ENCODE results near the gene SEL1L3.

The SEL1L3 gene

GRCh38 chr4:25896776-25897539 is 34.2 kb upstream of the SEL1L3 start:
- no peak for TF ChIP-seq PAX5 (IDR thresholded peaks at IDR 0.05; ENCODE audit: insufficient read depth, low read length, severe bottlenecking)
- FAIRE-seq (no peak), DNase-seq (ENCODE audit: insufficient read length, low spot score) (no peak)

GRCh38 chr4:25892796-25893195 is 30.0 kb upstream of the SEL1L3 start:
- DNase-seq (ENCODE audit: insufficient read length, low spot score) = no peak
- FAIRE-seq = no peak
- no peak for TF ChIP-seq POU2F2 (IDR thresholded peaks at IDR 0.05; ENCODE audit: low read depth, low read length)
- no peak for TF ChIP-seq POLR2A (IDR thresholded peaks at IDR 0.05; ENCODE audit: low read depth, low read length)
- no peak for TF ChIP-seq SPI1 (IDR thresholded peaks at IDR 0.05; ENCODE audit: low read depth, low read length)

- no peak for DNase-seq (ENCODE audit: insufficient read length, low spot score)
Measured at GRCh38 chr4:25890571-25891485, 28.0 kb upstream of the SEL1L3 start.

GRCh38 chr4:25889589-25890503 is 27.1 kb upstream of the SEL1L3 start:
- DNase-seq (ENCODE audit: insufficient read length, low spot score) = no peak
- TF ChIP-seq TAF1 (IDR thresholded peaks at IDR 0.05; ENCODE audit: low read depth, low read length) = no peak
- TF ChIP-seq POU2F2 (IDR thresholded peaks at IDR 0.05; ENCODE audit: low read depth, low read length) = no peak
- no peak for TF ChIP-seq PAX5 (IDR thresholded peaks at IDR 0.05; ENCODE audit: insufficient read depth, low read length, severe bottlenecking)
- no peak for TF ChIP-seq POLR2A (IDR thresholded peaks at IDR 0.05; ENCODE audit: low read depth, low read length)
- no peak for TF ChIP-seq SPI1 (IDR thresholded peaks at IDR 0.05; ENCODE audit: low read depth, low read length)
- no peak for TF ChIP-seq POLR2AphosphoS5 (IDR thresholded peaks at IDR 0.05; ENCODE audit: low read depth, low read length)
- FAIRE-seq = no peak

More at GRCh38 chr4:25890571-25891485, 28.0 kb upstream of the SEL1L3 start:
- no peak for TF ChIP-seq POLR2AphosphoS5 (IDR thresholded peaks at IDR 0.05; ENCODE audit: low read depth, low read length)
- TF ChIP-seq PAX5 (IDR thresholded peaks at IDR 0.05; ENCODE audit: insufficient read depth, low read length, severe bottlenecking) = no peak
- no peak for TF ChIP-seq TAF1 (IDR thresholded peaks at IDR 0.05; ENCODE audit: low read depth, low read length)
- FAIRE-seq = no peak

DNA sequence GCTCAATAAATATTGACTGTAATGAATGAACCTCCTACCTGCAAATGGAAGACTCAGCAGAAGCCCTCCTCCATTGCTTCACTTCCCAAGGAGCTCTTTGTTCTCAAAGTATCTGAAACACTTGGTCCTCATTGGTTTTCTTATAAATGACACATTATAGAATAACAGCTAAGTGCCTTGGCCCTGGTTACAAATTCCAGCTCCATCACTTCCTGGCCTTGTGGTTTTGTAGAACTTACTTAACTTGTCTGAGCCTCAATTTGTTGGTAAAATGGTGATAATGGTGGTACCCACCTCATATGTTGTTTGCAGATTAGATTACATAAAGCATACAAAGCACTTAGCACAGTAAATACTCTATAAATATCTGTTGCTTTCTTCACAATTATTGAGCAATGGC is 26.0 kb upstream of the SEL1L3 start:
- TF ChIP-seq TAF1 (IDR thresholded peaks at IDR 0.05; ENCODE audit: low read depth, low read length) = no peak
- no peak for TF ChIP-seq POLR2AphosphoS5 (IDR thresholded peaks at IDR 0.05; ENCODE audit: low read depth, low read length)
- TF ChIP-seq POLR2A (IDR thresholded peaks at IDR 0.05; ENCODE audit: low read depth, low read length) = no peak
- no peak for TF ChIP-seq PAX5 (IDR thresholded peaks at IDR 0.05; ENCODE audit: insufficient read depth, low read length, severe bottlenecking)
- TF ChIP-seq SPI1 (IDR thresholded peaks at IDR 0.05; ENCODE audit: low read depth, low read length) = no peak
- no peak for TF ChIP-seq POU2F2 (IDR thresholded peaks at IDR 0.05; ENCODE audit: low read depth, low read length)
- DNase-seq (ENCODE audit: insufficient read length, low spot score) (no peak), FAIRE-seq (no peak)

- peak; percentile 66 for FAIRE-seq
- no peak for TF ChIP-seq TAF1 (IDR thresholded peaks at IDR 0.05; ENCODE audit: low read depth, low read length)
- no peak for TF ChIP-seq SPI1 (IDR thresholded peaks at IDR 0.05; ENCODE audit: low read depth, low read length)
- TF ChIP-seq POLR2AphosphoS5 (IDR thresholded peaks at IDR 0.05; ENCODE audit: low read depth, low read length) = no peak
- TF ChIP-seq POLR2A (IDR thresholded peaks at IDR 0.05; ENCODE audit: low read depth, low read length) = no peak
- TF ChIP-seq PAX5 (IDR thresholded peaks at IDR 0.05; ENCODE audit: insufficient read depth, low read length, severe bottlenecking) = no peak
- no peak for TF ChIP-seq POU2F2 (IDR thresholded peaks at IDR 0.05; ENCODE audit: low read depth, low read length)
- DNase-seq (ENCODE audit: insufficient read length, low spot score) = no peak
Measured at GRCh38 chr4:25884031-25884782, 21.4 kb upstream of the SEL1L3 start.

GRCh38 chr4:25883565-25883964 is 20.8 kb upstream of the SEL1L3 start:
- FAIRE-seq (no peak), DNase-seq (ENCODE audit: insufficient read length, low spot score) (no peak)
- no peak for TF ChIP-seq TAF1 (IDR thresholded peaks at IDR 0.05; ENCODE audit: low read depth, low read length)
- no peak for TF ChIP-seq PAX5 (IDR thresholded peaks at IDR 0.05; ENCODE audit: insufficient read depth, low read length, severe bottlenecking)
- no peak for TF ChIP-seq POLR2A (IDR thresholded peaks at IDR 0.05; ENCODE audit: low read depth, low read length)
- TF ChIP-seq SPI1 (IDR thresholded peaks at IDR 0.05; ENCODE audit: low read depth, low read length) = no peak
- no peak for TF ChIP-seq POLR2AphosphoS5 (IDR thresholded peaks at IDR 0.05; ENCODE audit: low read depth, low read length)
- TF ChIP-seq POU2F2 (IDR thresholded peaks at IDR 0.05; ENCODE audit: low read depth, low read length) = no peak

GRCh38 chr4:25882226-25882625 is 19.4 kb upstream of the SEL1L3 start:
- DNase-seq (ENCODE audit: insufficient read length, low spot score) (no peak), FAIRE-seq (no peak)
- TF ChIP-seq SPI1 (IDR thresholded peaks at IDR 0.05; ENCODE audit: low read depth, low read length) (no peak), POLR2AphosphoS5 (IDR thresholded peaks at IDR 0.05; ENCODE audit: low read depth, low read length) (no peak), TAF1 (IDR thresholded peaks at IDR 0.05; ENCODE audit: low read depth, low read length) (no peak), POU2F2 (IDR thresholded peaks at IDR 0.05; ENCODE audit: low read depth, low read length) (no peak), PAX5 (IDR thresholded peaks at IDR 0.05; ENCODE audit: insufficient read depth, low read length, severe bottlenecking) (no peak), POLR2A (IDR thresholded peaks at IDR 0.05; ENCODE audit: low read depth, low read length) (no peak)

All from GM12891 (cell line).